HEK293 (cell line): ENCODE measurements around the gene MAB21L3.

ENCODE experiments used
- CTCF ChIA-PET: fragments of 350-600 bp; formaldehyde crosslinking; extraction: SDS; loops from one replicate; lab custom pipeline; 2021; ENCODE audit warnings: antibody characterized with exemption; lab: Yijun Ruan, JAX
- POLR2A ChIA-PET: fragments of 300-600 bp; formaldehyde crosslinking; extraction: SDS; loops from one replicate; lab custom pipeline; 2020; ENCODE audit warnings: antibody characterized with exemption, inconsistent platforms; lab: Yijun Ruan, JAX
- H3K27ac ChIP-seq: fragments of 200-500 bp; sonication (Bioruptor generic); 2 replicates; pipeline ENCODE4 v1.5.1; 2014; ENCODE audit warnings: low read depth, low read length, control low read depth, inconsistent platforms; ENCODE audit errors: extremely low read depth
- H3K36me3 ChIP-seq, 2 experiments: fragments of 200-500 bp in 1 of 2; sonication (Bioruptor generic) in 1 of 2; 1 replicate in 1 of 2; 2 replicates in 1 of 2; pipeline ENCODE4 v1.5.1; 2014 to 2017; ENCODE audit warnings: inconsistent platforms in 2 of 2, low read length in 2 of 2; ENCODE audit not compliant: control insufficient read depth in 2 of 2, insufficient read depth in 1 of 2
- H3K4me1 ChIP-seq: fragments of 200-500 bp; sonication (Bioruptor generic); 2 replicates; pipeline ENCODE4 v1.5.1; 2014; ENCODE audit warnings: mild to moderate bottlenecking, low read length, inconsistent platforms; ENCODE audit not compliant: control insufficient read depth, insufficient read depth
- H3K4me3 ChIP-seq: 2 replicates; pipeline ENCODE4 v1.5.1; 2011; ENCODE audit warnings: low read depth, mild to moderate bottlenecking, control low read depth, low read length, moderate library complexity
- H3K9me3 ChIP-seq: fragments of 200-500 bp; sonication (Bioruptor generic); 2 replicates; pipeline ENCODE4 v1.5.1; 2014; ENCODE audit warnings: low read depth, low read length, inconsistent platforms; ENCODE audit not compliant: control insufficient read depth, insufficient read depth
- KLF7 ChIP-seq: fragments of 450-650 bp; formaldehyde crosslinking; IDR thresholded peaks from 2 replicates; pipeline ENCODE4 v1.5.1; 2016; ENCODE audit warnings: missing biosample characterization, missing genetic modification characterization, borderline replicate concordance
- SETDB1 ChIP-seq: IDR thresholded peaks from one replicate; pipeline ENCODE4 v1.6.1; 2017; ENCODE audit warnings: mild to moderate bottlenecking, low read length, moderate library complexity, mixed read lengths; ENCODE audit not compliant: insufficient read length
- TRIM28 ChIP-seq: IDR thresholded peaks from 2 replicates; pipeline ENCODE4 v1.6.1; 2011; ENCODE audit warnings: low read length, control low read depth, borderline replicate concordance
- ZFP37 ChIP-seq: fragments of 450-650 bp; formaldehyde crosslinking; IDR thresholded peaks from 2 replicates; pipeline ENCODE4 v1.5.1; 2016; ENCODE audit warnings: missing biosample characterization, missing genetic modification characterization
- ZFP41 ChIP-seq: fragments of 450-650 bp; formaldehyde crosslinking; IDR thresholded peaks from 2 replicates; pipeline ENCODE4 v1.5.1; 2016; ENCODE audit warnings: missing biosample characterization, missing genetic modification characterization, borderline replicate concordance
- ZIC2 ChIP-seq: fragments of 450-650 bp; formaldehyde crosslinking; IDR thresholded peaks from 2 replicates; pipeline ENCODE4 v1.5.1; 2016; ENCODE audit warnings: missing biosample characterization, missing genetic modification characterization
- ZNF501 ChIP-seq: fragments of 450-650 bp; formaldehyde crosslinking; IDR thresholded peaks from 2 replicates; pipeline ENCODE4 v1.5.1; 2016; ENCODE audit warnings: missing biosample characterization, missing genetic modification characterization
- ZNF514 ChIP-seq: fragments of 450-650 bp; formaldehyde crosslinking; IDR thresholded peaks from 2 replicates; pipeline ENCODE4 v1.5.1; 2016; ENCODE audit warnings: missing biosample characterization, missing genetic modification characterization
- ZNF654 ChIP-seq: fragments of 450-650 bp; formaldehyde crosslinking; IDR thresholded peaks from 2 replicates; pipeline ENCODE4 v1.5.1; 2016; ENCODE audit warnings: low read depth, missing biosample characterization, missing genetic modification characterization
- ZNF670 ChIP-seq: fragments of 450-650 bp; formaldehyde crosslinking; IDR thresholded peaks from 2 replicates; pipeline ENCODE4 v1.5.1; 2016; ENCODE audit warnings: missing biosample characterization, missing genetic modification characterization, low read depth
- ZNF76 ChIP-seq: fragments of 450-650 bp; formaldehyde crosslinking; IDR thresholded peaks from 2 replicates; pipeline ENCODE4; 2016; ENCODE audit warnings: low read depth, missing biosample characterization, missing genetic modification characterization, borderline replicate concordance
- ZNF792 ChIP-seq: fragments of 450-650 bp; formaldehyde crosslinking; IDR thresholded peaks from 2 replicates; pipeline ENCODE4 v1.5.1; 2016; ENCODE audit warnings: missing biosample characterization, missing genetic modification characterization
- ZSCAN30 ChIP-seq: fragments of 450-650 bp; IDR thresholded peaks from 2 replicates; pipeline ENCODE4 v1.5.1; 2018; ENCODE audit warnings: missing biosample characterization, mild to moderate bottlenecking, missing genetic modification characterization, moderate library complexity
- TF ChIP-seq, protein P1 (sequence below): fragments of 450-650 bp; formaldehyde crosslinking; IDR thresholded peaks from 2 replicates; pipeline ENCODE4 v1.5.1; 2016; ENCODE audit warnings: missing biosample characterization, missing genetic modification characterization
- TF ChIP-seq, protein P2 (sequence below): fragments of 450-650 bp; formaldehyde crosslinking; IDR thresholded peaks from 2 replicates; pipeline ENCODE4 v1.5.1; 2016; ENCODE audit warnings: missing biosample characterization, missing genetic modification characterization
- TF ChIP-seq, protein P3 (sequence below): fragments of 450-650 bp; formaldehyde crosslinking; IDR thresholded peaks from 2 replicates; pipeline ENCODE4 v1.5.1; 2016; ENCODE audit warnings: missing biosample characterization, missing genetic modification characterization
- TF ChIP-seq, protein P4 (sequence below): fragments of 450-650 bp; formaldehyde crosslinking; IDR thresholded peaks from 2 replicates; pipeline ENCODE4 v1.5.1; 2017; ENCODE audit warnings: missing biosample characterization, missing genetic modification characterization
- TF ChIP-seq, protein P5 (sequence below): fragments of 450-650 bp; formaldehyde crosslinking; IDR thresholded peaks from 2 replicates; pipeline ENCODE4 v1.5.1; 2016; ENCODE audit warnings: missing biosample characterization, missing genetic modification characterization
- TF ChIP-seq, protein P6 (sequence below): fragments of 450-650 bp; formaldehyde crosslinking; IDR thresholded peaks from 2 replicates; pipeline ENCODE4 v1.5.1; 2017; ENCODE audit warnings: missing biosample characterization, missing genetic modification characterization

MAB21L3 gene

DNA sequence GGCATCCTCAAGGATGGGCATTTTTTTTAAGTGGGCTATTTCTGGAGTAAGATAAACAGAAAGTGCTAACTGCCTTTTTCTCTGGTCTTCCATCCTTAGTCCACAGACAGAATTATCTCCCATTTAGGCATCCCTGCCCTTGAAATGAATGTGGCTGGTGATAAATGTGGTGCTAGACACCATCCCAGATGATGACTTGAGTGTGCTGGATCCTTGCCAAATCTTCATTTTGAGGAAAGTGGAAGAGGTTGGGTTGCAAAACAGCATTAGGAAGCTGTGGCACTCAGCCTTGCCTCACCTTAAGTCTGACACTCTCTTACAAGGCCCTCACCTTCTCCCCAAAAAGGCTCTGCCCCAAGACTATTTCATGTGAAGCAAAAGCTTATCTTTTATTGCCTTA is 19.2 kb downstream of the MAB21L3 start:
- POLR2A ChIA-PET: no interaction called here
- H3K4me1 ChIP-seq: no peaks in the 10 kb centered on the region
- no peaks in the 10 kb centered on the region for H3K9me3 ChIP-seq
- H3K4me3 ChIP-seq: no peak overlapping the region
- CTCF ChIA-PET: interaction anchor here (0.9 to 1.8 kb wide), 4 partner anchors 8 to 355 kb away, joined by 3 to 11 read pairs (median 6); no protein-coding TSS in a partner anchor
- no peak overlapping the region for H3K27ac ChIP-seq
- TF ChIP-seq, protein P1, sequence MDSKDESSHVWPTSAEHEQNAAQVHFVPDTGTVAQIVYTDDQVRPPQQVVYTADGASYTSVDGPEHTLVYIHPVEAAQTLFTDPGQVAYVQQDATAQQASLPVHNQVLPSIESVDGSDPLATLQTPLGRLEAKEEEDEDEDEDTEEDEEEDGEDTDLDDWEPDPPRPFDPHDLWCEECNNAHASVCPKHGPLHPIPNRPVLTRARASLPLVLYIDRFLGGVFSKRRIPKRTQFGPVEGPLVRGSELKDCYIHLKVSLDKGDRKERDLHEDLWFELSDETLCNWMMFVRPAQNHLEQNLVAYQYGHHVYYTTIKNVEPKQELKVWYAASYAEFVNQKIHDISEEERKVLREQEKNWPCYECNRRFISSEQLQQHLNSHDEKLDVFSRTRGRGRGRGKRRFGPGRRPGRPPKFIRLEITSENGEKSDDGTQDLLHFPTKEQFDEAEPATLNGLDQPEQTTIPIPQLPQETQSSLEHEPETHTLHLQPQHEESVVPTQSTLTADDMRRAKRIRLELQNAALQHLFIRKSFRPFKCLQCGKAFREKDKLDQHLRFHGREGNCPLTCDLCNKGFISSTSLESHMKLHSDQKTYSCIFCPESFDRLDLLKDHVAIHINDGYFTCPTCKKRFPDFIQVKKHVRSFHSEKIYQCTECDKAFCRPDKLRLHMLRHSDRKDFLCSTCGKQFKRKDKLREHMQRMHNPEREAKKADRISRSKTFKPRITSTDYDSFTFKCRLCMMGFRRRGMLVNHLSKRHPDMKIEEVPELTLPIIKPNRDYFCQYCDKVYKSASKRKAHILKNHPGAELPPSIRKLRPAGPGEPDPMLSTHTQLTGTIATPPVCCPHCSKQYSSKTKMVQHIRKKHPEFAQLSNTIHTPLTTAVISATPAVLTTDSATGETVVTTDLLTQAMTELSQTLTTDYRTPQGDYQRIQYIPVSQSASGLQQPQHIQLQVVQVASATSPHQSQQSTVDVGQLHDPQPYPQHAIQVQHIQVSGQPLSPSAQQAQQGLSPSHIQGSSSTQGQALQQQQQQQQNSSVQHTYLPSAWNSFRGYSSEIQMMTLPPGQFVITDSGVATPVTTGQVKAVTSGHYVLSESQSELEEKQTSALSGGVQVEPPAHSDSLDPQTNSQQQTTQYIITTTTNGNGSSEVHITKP (tag by site-specific recombination): no peak
- TF ChIP-seq, protein P2, sequence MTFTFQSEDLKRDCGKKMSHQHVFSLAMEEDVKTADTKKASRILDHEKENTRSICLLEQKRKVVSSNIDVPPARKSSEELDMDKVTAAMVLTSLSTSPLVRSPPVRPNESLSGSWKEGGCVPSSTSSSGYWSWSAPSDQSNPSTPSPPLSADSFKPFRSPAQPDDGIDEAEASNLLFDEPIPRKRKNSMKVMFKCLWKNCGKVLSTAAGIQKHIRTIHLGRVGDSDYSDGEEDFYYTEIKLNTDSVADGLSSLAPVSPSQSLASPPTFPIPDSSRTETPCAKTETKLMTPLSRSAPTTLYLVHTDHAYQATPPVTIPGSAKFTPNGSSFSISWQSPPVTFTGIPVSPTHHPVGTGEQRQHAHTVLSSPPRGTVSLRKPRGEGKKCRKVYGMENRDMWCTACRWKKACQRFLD (tag by site-specific recombination): no peak
- TF ChIP-seq ZNF654 (no peak), ZSCAN30 (tag by site-specific recombination) (no peak), ZNF76 (tag by site-specific recombination) (no peak), ZNF792 (tag by site-specific recombination) (no peak), ZNF670 (tag by site-specific recombination) (no peak), TRIM28 (no peak), SETDB1 (no peak), KLF7 (tag by site-specific recombination) (no peak), ZFP37 (tag by site-specific recombination) (no peak), ZIC2 (tag by site-specific recombination) (no peak), ZFP41 (tag by site-specific recombination) (no peak), ZNF501 (tag by site-specific recombination) (no peak), ZNF514 (tag by site-specific recombination) (no peak)
- TF ChIP-seq, protein P3, sequence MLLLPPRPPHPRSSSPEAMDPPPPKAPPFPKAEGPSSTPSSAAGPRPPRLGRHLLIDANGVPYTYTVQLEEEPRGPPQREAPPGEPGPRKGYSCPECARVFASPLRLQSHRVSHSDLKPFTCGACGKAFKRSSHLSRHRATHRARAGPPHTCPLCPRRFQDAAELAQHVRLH (tag by site-specific recombination): no peak
- TF ChIP-seq, protein P4, sequence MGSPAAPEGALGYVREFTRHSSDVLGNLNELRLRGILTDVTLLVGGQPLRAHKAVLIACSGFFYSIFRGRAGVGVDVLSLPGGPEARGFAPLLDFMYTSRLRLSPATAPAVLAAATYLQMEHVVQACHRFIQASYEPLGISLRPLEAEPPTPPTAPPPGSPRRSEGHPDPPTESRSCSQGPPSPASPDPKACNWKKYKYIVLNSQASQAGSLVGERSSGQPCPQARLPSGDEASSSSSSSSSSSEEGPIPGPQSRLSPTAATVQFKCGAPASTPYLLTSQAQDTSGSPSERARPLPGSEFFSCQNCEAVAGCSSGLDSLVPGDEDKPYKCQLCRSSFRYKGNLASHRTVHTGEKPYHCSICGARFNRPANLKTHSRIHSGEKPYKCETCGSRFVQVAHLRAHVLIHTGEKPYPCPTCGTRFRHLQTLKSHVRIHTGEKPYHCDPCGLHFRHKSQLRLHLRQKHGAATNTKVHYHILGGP: no peak
- TF ChIP-seq, protein P5, sequence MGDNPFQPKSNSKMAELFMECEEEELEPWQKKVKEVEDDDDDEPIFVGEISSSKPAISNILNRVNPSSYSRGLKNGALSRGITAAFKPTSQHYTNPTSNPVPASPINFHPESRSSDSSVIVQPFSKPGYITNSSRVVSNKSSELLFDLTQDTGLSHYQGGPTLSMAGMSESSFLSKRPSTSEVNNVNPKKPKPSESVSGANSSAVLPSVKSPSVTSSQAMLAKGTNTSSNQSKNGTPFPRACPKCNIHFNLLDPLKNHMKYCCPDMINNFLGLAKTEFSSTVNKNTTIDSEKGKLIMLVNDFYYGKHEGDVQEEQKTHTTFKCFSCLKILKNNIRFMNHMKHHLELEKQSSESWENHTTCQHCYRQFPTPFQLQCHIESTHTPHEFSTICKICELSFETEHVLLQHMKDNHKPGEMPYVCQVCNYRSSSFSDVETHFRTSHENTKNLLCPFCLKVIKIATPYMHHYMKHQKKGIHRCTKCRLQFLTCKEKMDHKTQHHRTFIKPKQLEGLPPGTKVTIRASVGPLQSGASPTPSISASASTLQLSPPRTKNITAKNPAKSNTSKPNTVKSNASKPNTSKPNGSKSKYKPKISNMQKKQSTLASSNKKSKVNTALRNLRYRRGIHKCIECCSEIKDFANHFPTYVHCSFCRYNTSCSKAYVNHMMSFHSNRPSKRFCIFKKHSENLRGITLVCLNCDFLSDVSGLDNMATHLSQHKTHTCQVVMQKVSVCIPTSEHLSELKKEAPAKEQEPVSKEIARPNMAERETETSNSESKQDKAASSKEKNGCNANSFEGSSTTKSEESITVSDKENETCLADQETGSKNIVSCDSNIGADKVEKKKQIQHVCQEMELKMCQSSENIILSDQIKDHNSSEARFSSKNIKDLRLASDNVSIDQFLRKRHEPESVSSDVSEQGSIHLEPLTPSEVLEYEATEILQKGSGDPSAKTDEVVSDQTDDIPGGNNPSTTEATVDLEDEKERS (tag by site-specific recombination): no peak
- TF ChIP-seq, protein P6, sequence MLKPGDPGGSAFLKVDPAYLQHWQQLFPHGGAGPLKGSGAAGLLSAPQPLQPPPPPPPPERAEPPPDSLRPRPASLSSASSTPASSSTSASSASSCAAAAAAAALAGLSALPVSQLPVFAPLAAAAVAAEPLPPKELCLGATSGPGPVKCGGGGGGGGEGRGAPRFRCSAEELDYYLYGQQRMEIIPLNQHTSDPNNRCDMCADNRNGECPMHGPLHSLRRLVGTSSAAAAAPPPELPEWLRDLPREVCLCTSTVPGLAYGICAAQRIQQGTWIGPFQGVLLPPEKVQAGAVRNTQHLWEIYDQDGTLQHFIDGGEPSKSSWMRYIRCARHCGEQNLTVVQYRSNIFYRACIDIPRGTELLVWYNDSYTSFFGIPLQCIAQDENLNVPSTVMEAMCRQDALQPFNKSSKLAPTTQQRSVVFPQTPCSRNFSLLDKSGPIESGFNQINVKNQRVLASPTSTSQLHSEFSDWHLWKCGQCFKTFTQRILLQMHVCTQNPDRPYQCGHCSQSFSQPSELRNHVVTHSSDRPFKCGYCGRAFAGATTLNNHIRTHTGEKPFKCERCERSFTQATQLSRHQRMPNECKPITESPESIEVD (tag by site-specific recombination): no peak
- H3K36me3 ChIP-seq: no peaks in the 10 kb centered on the region
